GM18508 (cell line): Measurements from ENCODE around the gene FRMD4A.
"Not testable (repeated sequence)": the region's sequence is repeated elsewhere in the genome, so short reads cannot be mapped to it uniquely, and the experiment has no call there.

ENCODE experiments used
- ATAC-seq: cut with Tn5 transposase; IDR thresholded peaks from one replicate; pipeline ENCODE4 v1.9.1; 2021; ENCODE audit warnings: moderate number of reproducible peaks; ENCODE audit not compliant: insufficient read depth, unreplicated experiment

FRMD4A gene

DNA sequence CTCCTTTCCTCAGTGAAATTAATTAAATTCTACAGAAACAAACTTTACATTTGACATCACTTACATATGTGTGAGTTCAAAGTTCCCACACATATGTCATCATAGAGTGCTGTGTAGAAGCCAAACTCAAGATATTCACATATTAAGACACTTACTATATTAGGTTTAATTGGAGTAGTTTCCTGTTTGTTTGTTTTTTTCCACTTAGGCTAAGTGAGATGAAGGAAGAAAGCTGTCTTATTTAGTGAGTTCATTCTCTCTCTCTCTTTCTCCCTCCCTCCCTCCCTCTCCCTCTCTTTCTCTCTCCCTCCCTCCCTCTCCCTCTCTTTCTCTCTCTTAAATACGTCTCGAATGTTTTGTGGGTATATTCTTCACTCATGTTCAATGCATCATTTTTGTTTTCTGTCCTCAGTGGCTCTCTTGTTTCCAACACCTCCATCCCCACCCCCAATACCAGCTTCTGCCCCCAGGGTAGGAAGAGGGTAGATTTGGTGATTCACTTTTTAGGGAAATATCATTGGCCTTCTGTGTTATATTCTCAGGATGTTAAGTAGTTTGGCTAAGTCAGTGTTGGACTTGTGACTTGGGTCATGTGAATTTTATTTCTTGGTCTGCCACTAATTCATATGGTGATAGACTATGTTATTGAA, 262.0 kb downstream of the FRMD4A start:
- ATAC-seq = no peak

- not testable (repeated sequence) for ATAC-seq
Measured at GRCh38 chr10:14067638-14068037, 263.1 kb downstream of the FRMD4A start.

DNA sequence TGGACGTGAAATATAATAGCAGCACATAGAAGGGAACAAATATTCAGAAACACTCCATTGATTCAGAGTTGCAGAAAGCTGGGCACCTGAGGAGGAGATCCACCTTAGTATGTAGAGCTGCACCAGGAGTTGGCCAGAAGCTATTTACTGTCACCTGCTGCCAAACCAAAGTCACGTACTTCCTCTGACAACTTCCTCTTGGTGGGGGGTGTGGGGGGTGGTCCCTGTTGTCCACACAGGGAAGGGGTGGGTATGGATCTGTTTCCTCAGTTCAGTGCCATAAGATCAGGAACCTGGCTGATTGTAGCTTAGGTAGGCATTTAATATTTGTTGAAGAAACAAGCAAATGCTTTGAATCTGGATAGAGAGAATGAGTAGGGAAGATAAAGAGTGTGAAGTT, 264.6 kb downstream of the FRMD4A start:
- ATAC-seq = no peak

DNA sequence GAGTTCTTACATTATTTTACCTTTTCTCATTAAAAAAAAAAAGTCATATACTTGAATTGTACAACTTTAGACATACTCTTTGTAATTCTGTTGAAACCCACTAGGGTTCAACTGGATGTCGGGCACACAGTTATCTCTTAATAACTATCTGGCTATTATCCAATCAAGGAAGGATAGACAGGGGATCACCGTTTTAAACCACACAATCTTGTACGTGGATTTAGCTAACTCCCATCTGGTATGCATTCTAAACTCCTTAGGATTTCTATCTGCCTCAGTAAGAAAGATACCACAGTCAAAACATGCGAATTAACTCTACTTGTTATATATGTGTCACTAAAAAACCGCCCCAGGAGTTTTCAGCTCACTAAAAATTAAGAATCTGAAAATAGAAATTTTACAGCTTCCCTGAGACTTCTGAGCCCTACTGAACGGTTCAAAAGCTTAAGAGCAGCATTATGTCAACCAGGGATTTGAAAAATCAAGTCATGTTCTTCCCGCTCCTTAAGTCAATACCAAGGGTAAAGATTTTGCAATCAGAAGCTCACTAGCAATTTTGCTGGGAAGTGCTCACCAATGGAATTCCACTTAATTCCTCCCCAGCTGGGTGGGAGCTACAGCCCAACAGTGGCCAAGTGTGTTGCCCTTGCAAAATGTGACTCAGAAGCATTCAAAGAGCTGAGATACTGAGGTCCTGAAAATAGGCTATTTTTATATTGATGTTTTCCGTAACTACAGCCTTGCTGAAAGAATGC, 267.0 kb downstream of the FRMD4A start:
- ATAC-seq = no peak

- ATAC-seq = no peak
Measured at GRCh38 chr10:14062528-14063260, 268.0 kb downstream of the FRMD4A start.

GRCh38 chr10:14060320-14061070, 270.2 kb downstream of the FRMD4A start:
- ATAC-seq = no peak

GRCh38 chr10:14056610-14057332, 274.0 kb downstream of the FRMD4A start:
- ATAC-seq = no peak

GRCh38 chr10:14052931-14053330, 277.8 kb downstream of the FRMD4A start:
- no peak for ATAC-seq

- ATAC-seq = no peak
Measured at GRCh38 chr10:14050598-14050997, 280.1 kb downstream of the FRMD4A start.

DNA sequence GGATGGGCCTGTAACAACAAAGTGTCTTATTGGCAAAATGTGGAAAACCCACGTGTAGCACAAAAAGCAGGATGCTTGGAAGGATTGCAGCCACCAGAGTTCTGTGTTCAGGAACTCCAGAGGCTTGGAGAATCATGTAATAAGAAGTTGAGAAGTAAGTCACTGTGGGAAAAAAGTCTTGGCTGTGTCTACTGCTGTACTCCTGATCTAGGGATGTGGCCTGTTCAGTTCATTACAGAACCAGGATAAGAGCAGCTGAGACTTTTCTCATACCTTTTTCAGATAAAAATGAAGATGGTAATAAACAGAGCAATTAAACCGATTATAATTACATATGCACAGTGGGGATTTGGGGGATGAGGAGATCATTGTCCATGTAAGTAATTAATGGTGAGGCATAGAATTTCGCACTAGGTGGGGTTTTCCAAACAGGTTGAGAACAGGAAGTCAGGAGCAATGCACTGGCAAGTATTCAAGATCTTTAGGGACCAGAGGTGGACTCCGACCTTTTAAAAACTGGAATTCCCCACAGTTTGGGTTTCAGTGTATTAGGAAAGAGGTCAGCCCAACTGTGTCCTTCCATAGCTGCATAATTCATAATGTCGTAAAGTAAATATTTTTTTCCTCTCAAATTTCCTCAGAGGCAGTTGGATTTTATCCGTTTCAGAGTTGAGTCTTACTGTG, 281.7 kb downstream of the FRMD4A start:
- ATAC-seq = no peak

GRCh38 chr10:14047431-14047830, 283.3 kb downstream of the FRMD4A start:
- no peak for ATAC-seq

DNA sequence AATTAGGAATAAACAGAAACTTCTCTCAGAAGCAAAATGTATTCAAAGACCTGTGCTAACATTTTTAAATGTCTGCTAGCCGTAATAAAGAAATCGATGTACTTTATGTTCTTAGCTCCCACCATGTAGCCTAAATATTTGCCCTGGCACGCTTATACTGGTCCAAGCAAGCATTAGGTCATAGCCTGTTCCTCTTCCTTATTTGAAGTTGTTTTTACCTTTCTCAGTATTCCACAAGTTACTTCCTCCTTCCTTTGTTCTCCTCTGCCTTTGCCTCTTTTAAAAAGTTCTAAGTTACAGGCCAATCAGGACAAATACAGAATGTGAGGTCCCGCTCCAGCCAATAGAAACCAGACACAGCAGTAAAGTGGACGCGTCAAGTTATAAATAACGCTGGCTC, 288.7 kb downstream of the FRMD4A start:
- not testable (repeated sequence) for ATAC-seq

DNA sequence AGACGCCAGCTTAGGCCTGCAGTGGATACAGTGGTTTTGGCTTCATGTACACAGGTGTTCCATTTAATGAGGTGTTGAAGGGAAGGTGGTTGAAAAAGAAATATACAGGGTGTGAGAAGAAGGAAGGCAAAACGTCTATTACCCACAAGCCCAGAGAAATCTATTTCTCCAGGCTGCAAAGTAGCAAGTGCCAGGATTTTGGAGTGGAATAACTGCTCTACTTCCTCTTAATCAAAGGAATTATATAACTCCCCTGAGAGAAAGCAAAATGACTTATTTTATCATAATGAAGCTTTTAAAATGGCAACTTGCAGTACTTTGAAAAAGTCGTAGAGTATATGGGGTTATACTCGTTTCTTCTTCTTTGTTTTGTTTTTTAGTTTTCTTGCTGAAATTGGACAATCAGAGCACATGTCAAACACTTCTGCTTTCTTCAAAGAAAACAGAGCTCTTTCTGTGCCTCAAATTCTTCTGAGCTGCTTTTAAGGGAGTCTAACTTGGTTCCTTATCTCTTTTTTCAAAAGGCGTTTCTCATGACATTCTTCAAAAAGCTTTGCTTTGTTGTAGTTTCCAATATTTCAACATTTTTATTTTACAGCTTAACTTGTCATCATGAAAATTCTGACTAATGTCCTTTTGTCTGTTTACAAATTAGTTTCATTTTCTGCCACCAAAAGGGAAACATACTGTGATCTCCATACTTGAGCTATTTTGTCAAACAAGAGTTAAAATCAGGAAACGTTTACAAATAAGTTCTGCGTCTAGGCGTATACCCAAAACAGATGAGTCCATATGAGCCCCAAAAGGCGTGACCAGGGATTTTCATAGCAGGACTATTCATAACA, 289.7 kb downstream of the FRMD4A start:
- ATAC-seq = no peak

DNA sequence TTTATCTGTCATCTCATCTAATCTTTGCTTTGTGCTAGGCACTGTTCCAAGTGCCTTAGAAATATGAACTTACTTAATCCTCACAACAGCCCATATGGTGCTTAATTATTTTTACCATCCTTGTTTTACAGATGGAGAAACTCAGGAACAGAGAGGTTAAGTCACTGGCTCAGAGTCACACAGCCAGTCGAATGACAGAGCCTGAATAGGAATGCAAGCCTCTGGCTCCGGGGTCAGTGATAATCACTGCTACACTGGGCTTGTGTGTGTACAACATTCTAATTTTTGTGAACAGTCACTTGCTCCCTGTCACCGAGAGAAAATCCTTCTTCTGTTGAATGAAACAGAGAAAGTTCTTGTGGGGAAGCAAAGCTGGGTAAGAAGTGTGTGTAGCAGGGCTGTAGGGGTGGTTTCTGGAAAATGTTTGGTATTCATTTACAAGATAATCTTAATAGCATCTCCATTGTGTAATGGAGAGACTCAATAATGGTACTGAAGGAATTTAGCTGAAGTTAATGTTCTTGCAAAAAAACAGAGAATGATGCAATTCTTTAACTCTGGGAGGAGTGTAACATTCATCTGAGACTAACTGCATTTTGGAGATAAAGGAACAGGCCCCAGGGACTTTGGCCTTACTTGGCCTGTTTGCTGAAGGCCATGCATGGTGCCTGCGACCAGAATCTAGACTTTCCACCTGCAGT, 290.6 kb downstream of the FRMD4A start:
- ATAC-seq = no peak

DNA sequence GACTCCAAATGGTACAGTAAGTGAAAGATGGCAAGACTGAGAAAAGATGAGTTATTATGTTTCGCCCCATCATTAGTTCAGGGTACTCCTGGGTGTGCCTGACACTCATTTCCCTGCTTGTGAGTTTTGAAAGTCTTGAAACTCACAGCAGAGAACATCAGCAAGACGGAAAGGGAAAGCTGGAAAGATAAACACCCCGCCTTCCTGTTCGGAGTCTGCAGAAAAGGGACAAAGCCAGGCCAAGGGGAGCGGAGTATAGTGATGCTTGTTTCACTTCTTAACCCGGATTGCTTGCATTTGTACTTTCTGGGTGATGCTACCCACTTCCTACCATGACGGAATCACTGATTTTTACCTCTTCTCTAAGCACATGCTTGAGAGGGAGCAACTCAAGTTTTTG, 294.5 kb downstream of the FRMD4A start:
- no peak for ATAC-seq

DNA sequence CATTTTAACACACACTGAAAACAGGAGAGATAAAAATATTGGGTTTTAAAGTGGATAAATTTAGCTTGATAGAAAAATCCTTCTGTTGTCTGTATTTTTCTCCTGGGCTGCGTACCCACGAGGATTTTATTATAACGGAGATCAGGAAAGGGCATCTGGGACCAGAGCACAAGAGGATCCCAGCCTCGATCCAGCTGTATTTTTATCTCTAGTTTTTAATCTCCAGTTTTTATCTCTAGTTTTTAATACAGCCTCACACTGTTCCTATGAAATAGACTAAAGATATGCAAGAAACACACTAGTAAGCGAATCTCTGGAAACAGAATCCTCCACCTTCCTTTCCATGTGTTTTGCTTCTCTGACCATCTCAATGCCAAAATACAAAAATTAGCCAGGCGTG, 295.2 kb downstream of the FRMD4A start:
- no peak for ATAC-seq

DNA sequence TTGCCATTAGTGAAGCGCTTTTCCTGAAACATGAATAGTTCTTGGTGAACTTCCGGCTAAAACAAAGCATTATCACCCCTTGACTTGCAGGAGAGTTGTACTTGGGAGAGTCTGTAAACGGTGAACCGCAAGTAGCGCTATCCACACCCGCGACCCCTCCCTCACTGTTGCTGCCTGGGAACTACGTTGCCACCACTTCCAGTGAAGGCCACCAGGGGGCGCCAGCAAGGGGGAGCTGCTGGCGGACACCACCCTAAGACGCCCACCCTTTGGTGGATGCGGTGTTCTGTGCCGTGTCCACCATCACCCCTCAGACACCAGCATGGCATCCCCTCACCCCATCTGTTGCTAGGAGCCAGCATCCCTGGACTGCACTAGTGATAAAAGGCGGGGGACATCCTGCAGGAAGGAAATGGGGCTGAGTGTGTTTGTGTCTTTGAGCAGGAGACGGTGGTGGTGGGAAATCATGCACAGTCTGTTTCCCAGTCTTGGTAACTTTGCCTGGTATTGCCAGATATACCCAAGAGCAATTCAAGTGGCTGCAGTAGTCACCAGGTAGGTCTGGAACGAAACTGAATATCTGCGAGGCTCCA, 298.2 kb downstream of the FRMD4A start:
- ATAC-seq = no peak

- ATAC-seq = no peak
Measured at GRCh38 chr10:14026325-14026724, 304.4 kb downstream of the FRMD4A start.
